ENCODE measurements around the gene KCNK3.
"Not testable (repeated sequence)": the region's sequence is repeated elsewhere in the genome, so short reads cannot be mapped to it uniquely, and the experiment has no call there.

Gene KCNK3

DNA sequence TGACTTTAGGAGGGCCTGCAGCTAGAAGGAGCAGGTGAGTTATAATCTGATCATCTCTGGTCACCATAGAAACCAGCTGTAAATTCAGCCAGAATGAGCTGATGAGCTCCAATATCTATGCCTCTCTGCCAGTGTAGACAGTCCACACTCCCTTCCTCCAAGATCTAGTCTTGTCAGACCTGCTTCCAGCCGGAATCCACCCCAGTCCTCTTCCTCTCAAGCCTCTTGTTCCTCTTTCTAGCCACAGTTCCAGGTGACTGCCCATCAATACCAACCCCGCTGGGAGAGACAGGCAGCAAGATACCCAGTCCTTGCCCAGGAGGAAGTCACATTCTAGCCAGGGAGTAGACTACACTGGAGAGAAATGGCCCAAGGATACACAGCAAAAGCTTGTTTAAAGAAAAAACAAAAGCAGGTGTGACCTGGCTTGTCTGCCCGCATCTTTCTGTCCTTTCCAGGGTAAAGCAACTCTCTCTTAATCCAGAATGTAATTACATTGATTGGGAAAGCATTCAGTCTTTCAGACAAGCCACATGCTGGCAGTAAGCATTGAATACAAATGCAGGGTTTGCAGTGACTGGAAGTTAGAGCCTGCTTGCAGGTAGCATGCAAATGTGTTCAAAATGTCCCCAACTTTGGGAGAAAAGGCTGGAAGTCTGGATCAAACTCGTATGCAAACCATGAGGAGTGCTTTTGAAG lies 62.6 kb downstream of the KCNK3 start:
- DNase-seq (ENCODE audit: low read depth, low spot score) = no peak

DNA sequence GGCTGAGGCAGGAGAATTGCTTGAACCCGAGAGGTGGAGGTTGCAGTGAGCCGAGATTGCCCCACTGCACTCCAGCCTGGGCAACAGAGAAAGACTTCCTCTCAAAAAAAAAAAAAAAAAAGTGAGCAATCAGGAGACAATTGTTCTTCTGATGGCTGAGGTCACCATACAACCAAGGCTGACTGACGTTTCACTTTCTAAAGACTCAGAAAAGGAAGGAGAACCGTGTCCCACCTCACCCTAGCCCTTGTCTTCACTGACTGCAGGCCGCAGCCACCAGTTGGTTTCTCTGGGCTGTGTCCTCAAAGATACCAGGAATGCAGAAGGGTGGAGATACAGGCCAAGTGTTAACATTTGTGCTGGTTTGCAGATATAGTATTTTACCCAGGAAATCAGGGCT lies 63.8 kb downstream of the KCNK3 start:
- DNase-seq (ENCODE audit: low read depth, low spot score) = no peak

DNA sequence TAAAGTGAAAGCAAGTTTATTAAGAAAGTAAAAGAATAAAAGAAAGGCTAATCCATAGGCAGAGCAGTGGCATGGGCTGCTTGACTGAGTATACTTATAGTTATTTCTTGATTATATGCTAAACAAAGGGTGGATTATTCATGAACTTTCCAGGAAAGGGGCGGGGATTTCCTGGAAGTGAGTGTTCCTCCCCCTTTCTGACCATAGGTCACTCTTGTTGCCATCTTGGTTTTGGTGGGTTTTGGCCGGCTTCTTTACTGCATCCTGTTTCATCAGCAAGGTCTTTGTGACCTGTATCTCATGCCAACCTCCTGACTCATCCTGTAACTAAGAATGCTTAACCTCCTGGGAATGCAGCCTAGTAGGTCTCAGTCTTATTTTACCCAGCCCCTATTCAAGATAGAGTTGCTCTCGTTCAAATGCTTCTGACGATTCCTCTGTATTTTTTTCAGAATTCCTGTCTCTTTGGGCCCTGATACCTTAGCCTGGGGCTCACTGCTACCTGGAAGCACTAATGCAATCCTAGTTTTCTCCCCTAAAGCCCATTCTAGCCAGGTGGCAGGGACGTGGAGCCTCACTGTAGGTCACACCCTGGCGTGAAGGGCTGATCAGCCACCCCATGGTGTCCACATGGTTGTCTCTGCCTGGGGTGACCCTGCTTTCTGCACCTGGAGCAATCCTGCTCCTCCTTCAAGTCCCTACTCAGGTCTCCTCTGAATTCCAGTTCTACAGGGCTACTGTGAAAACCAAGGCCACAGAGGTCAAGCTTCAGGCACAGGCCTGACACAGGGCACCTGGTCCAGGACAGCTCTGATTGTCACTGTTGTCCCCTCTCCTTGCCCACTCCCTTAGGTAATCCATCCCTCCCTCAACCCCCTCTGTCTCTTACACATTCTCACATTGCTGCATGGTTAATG lies 65.6 kb downstream of the KCNK3 start:
- DNase-seq (ENCODE audit: low read depth, low spot score) = no peak

DNA sequence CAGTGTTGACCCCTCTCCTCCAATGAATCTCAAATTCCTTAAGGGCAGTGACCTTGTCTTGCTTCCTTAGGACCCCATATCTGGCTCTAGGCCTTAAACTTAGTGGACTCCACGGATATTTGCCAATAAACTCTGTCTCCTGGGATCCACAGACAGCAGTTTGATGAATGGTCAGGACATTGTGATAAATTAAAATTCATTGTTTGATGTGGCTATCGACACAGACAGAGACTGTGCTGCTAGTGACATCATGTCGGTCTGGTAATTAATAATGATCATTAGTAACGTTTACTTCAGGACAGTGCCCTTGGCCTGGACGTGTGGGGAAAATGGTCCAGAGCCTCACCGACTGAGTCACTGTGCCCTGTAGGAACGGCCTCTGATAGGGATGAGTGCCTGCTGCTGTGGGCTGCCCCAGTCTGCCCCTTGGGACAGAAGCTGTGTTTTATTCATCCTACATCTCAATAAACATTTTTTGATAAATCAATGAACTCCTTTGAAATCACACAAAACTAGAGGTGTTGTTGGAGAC lies 66.3 kb downstream of the KCNK3 start:
- no peak for DNase-seq (ENCODE audit: low read depth, low spot score)

DNA sequence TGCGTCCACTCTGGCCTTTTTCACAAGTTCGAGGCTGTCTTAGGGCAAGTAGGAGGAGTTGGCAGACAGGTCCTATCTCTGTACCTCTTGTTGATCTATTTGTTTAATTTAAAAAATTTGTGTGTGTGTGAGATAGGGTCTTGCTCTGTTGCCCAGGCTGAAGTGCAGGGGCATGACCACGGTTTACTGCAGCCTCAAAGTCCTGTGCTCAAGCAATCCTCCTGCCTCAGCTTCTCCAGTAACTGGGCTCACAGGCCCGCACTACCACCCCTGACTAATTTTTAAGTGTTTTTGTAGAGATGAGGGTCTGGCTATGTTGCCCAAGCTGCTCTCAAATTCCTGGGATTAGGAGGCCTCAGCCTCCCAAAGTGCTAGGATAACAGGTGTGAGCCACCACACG lies 67.3 kb downstream of the KCNK3 start:
- DNase-seq (ENCODE audit: low read depth, low spot score) = no peak

DNA sequence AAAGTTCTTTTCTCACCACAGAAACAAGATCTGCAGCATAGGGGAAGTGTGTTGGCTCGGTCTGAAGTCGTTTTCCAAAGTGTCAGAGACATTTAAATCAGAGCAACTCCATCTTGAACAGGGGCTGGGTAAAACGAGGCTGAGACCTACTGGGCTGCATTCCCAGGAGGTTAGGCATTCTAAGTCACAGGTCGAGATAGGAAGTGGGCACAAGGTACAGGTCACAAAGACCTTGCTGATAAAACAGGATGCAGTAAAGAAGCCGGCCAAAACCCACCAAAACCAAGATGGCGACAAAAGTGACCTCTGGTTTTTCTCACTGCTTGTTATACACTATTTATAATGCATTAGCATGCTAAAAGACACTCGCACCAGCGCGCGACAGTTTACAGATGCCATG lies 68.5 kb downstream of the KCNK3 start:
- DNase-seq (ENCODE audit: low read depth, low spot score) = not testable (repeated sequence)

DNA sequence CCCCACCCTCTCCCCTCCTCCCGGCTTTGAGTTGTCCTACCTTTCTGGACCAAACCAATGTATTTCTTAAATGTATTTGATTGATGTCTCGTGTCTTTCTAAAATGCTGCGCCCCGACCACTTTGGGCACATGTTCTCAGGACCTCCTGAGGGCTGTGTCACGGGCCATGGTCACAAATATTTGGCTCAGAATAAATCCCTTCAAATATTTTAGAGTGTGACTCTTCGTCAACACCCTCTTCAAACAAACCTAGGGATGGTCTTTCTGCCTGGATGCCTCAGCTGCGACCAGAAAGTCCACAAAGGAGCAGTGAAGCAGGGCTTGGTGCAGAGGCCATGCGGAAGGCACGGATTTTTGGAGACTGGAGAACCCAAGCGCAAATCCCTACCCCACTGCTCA lies 70.5 kb downstream of the KCNK3 start:
- no peak for DNase-seq (ENCODE audit: low read depth, low spot score)

DNA sequence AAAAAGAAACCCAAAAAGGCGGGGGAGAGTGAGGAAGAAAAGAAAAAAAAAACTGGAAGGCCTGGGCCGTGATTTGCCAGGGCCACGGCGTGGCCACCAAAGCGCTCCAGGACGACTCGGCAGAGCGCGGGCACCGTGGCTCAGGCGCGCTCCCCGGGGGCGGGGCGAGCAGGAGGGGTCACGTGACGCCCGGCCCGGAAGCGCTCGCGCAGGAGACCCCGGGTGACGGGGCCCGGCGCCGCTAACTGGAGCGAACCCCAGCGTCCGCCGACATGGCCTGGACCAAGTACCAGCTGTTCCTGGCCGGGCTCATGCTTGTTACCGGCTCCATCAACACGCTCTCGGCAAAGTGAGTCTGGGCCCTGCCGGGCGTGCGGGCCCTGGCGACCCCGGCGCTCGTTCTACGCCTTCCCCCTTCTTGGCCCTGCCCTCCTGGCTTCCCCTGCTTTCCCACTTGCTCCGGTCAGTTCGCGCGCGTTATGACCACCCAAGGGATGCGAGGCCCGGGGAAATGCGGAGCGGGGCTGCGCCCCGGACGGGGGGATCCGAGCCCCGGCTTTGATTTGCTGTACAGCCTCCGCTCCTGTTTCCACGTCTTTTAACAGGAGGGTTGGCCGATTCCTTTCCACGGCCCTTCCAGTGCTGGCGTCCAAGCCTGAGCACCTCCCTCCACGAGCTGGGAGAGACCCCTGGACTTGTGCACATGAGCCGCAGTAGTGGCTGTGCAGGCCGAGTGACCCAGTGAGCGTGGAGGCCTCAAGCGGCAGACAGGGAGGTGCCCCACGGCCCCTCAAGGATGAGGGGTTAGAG lies 71.8 kb downstream of the KCNK3 start, which contains the start of gene SLC35F6:
TSS of gene SLC35F6 (plus strand) at position 207 of the 810 bp plus-strand sequence. CDS start at position 273, 66 bp downstream.
- DNase-seq (ENCODE audit: low read depth, low spot score) = no peak

DNA sequence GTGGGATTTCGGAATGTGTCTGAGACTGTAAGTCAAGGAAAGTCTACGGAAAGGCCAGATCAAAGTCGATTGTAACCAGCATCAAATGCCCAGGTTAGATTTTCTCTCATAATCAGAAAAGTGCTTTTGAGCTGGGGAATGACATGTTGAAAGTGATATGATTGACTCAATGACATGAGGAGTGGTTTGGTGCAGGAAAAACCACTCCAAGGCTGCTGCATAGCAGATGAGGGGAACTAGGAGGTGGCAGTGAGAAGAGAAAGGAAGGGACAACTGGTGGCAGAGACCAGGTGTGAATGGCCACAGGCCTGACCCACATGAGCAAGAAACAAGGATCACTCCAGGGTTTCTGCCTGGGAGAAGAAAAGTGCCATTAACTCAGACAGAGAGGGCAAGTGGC lies 72.4 kb downstream of the KCNK3 start:
- DNase-seq (ENCODE audit: low read depth, low spot score) = no peak

DNA sequence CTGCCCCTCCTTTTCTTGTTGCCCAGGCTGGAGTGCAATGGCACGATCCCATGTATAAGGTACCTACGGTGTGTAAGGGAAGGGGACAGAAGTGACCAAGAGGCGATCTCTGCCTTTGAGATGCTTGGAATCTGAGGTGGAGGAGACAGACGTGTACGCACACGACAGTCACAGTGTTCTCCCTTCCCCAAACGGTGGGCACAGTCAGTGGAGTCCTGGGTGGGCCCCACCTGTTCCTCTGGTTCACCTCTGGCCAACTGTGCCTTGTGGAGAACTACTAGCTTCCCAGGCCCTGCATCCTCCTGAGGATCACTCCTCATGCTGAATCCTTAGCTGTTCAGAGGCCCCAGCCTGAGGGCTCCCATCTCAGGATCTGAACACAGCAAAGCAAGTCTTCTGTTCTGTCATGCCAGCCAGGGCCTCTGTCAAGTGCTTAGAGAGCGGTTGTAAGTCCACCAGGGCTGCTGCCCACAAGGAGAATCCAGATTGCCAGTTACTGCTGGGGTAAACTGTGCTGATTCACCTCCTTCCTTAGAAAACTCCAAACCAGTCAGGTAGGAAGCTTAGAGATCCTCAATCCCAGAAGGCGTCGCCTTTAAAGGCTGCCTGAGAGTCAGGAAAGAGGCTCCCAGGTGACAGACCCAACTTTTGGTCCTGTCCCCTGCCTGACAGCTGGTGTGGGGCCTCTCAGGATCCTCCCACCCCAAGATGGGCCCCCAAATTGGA lies 73.1 kb downstream of the KCNK3 start:
- no peak for DNase-seq (ENCODE audit: low read depth, low spot score)

DNA sequence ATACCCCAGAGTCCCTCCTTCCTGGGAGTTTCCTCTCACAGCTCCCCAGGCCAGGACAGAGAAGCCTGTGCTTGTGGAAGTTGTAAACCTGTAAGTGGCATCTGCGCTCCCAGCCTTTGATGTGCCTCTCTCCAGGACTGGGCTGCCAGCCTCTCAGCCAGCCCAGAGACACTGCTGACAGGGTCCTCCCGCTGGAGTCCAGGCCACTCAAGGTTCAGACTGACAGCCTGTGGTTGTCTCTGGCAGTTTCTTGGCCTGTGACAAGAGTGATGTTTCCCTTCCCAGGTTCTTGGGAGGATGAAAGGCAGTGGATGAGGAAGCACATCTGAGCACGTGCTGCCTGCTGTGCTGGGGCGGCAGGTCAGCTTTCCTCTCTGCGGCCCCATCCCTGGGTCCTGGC lies 74.6 kb downstream of the KCNK3 start:
- no peak for DNase-seq (ENCODE audit: low read depth, low spot score)

DNA sequence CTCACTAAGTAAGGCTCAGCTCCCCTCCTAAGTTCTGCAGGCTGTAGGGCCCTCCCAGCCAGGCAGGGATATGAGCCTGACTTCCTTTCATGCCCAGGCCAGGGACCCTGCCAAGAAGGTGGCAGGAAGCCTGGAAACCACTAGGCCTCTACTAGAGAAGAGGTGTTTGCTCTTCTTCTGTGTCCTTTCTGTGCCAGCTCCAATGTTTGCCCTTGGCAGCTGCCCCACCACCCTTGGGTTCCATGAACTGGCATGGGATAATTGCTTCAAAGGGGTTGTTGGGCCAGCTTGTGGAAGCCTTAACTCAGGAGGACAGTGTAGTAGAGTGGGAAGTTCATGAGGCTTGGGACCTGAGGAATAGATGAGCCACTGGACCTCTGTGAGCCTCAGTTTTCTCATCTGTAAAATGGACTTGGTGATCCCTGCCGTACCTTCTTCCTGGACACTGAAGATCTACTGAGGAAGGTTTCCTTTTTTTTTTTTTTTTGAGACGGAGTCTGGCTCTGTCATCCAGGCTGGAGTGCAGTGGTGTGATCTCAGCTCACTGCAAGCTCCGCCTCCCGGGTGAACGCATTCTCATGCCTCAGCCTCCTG lies 75.5 kb downstream of the KCNK3 start:
- DNase-seq (ENCODE audit: low read depth, low spot score) = no peak

DNA sequence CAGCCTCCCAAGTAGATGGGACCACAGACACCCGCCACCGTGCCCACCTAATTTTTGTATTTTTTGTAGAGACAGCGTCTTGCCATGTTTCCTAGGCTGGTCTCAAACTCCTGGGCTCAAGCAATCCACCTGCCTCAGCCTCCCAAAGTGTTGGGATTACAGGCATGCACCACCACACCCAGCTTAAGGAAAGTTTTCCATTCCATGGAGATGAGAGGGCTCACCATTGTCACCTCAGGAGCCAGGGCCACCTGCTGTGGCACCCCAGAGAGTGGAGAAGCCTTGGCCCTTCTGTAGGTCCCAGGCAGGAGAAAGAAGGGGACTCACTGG lies 76.2 kb downstream of the KCNK3 start:
- no peak for DNase-seq (ENCODE audit: low read depth, low spot score)

DNA sequence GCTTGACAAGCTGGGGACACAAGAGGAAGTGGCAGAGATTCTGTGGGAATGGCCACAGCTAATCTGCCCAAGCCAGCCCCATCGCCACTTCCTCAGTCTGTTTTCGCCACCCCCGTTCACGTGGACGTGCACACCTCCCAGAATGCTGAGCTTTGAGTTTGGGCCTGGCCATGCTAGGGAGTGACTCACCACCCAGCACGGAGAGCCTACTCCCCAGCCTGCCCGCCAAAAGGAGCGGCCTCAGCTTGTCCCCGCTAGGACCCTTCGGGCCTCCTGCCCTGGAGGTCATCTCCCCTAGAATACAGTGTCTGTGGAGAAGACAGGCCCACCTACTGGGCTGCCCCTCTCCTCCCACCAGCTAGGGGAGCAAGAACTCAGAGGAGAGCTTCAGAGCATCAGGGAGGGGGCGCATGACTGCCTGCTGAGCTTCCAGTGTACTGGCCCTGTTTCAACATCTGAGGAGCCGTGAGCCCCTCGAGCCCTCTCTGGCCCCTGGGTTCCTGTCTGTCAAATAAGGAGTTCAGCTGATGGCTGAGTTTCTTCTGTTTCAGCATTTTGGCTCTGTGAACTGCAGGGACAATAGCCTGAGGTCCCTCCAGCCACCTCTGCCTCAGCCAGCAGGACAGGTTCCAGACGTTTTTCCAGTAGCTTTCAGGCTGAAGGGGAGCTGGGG lies 76.7 kb downstream of the KCNK3 start:
- no peak for DNase-seq (ENCODE audit: low read depth, low spot score)

DNA sequence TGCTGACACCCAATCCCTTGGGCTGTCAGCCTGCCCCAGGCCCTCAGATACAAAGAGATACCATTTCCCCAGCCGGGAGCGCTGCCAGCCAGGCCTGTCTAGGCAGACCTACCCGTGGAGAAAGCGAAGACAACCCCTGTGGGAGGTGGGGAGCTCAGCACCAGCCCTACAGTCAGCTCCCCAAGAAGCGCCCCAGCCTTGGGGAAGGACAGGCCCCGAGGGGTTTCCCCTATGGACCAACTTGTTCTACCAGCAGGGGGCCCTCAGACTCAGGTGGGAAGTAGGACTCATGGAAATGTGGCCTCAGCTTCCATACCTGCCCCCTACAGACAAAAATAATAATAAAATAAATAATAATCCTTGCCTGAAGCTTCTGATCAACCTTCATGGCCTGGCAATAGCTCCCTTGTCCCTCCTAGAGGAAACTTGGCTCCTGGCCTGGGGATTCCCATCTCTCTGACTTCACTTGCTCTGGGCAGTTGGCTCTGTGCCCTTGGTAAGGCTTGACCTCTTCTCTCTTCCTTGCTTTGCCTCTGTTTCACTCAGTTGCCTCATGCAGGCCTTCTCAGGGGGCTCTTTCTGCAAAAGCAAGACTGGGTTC lies 78.6 kb downstream of the KCNK3 start:
- no peak for DNase-seq (ENCODE audit: low read depth, low spot score)

DNA sequence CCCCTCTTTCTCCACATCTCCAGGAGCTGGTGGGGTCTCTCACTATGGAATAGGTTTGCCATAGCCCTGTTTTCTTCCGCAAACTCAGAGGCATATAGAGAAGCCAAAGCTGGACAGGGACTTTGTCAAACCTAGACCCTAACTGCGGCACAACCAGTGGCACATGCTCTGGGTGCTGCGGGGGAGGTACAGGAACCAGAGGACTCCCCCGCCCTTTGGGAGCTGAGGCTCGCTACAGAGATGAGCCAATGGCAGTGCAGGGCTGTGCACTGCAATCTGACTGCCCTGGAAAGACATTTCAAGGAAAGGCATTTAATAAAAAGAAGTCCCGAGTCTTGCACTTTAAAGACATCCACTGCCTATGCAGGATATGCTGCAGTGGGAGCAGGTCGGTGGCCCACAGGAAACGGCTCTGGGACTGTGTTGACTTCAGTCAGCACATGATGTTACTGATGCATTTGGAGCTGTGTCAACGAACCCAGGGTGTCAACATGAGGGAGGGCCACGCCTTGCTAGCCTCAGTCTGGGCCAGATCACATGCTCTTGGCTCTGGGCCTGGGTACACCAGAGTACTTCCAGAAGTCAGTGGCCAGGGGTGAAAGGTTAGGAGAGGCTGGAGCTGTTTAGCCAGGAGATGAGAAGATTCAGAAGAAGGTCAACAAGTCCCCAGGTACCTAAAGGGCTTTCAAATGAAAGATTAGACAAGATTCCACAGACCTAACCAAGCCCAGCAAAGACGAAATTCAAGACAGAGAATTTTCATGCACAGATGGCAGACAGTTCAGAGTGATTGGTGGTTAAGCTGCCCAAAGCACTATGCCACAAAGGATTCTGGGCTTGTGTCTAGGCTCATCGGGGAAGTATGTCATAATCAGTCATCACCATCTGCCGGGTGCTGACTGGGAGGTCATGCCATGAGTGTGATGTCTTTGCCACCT lies 79.8 kb downstream of the KCNK3 start:
- DNase-seq (ENCODE audit: low read depth, low spot score) = no peak

DNA sequence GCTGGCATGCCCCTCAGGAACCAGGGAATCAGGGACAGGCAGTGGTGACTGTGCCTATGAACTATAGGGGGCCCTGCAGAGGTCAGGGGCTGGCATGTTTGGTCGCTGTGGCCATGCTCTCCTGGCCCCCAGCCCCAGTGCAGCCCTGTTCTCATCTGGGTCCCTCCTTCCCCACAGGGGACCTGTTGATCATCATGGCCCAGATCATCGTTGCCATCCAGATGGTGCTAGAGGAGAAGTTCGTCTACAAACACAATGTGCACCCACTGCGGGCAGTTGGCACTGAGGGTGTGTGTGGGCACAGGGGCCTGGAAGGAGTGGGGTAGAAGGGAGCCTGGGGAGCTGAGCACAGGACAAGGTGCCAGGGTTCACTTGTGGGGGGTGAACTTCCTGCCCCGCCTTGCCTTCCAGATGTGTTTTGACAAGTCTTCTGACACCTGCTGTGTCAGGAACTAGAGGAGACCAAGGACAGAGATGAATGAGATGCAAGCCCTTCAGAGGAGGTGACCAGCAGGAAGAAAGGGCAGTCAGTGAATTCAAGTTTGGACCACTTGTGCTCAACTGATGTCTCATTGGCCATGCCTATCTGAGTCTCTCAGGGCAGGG lies 83.8 kb downstream of the KCNK3 start:
- no peak for DNase-seq (ENCODE audit: low read depth, low spot score)

DNA sequence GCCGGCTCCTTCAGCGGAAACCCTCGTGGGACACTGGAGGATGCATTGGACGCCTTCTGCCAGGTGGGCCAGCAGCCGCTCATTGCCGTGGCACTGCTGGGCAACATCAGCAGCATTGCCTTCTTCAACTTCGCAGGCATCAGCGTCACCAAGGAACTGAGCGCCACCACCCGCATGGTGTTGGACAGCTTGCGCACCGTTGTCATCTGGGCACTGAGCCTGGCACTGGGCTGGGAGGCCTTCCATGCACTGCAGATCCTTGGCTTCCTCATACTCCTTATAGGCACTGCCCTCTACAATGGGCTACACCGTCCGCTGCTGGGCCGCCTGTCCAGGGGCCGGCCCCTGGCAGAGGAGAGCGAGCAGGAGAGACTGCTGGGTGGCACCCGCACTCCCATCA lies 85.6 kb downstream of the KCNK3 start:
- DNase-seq (ENCODE audit: low read depth, low spot score) = no peak
